WERI-Rb-1 (cell line): Measurements from ENCODE around the gene CALHM6.

Experiments used
- DNase-seq: peaks from one replicate; pipeline ENCODE4 v3.0.0-alpha.2; 2020
- H3K27ac ChIP-seq: fragments of 250-450 bp; sonication (Bioruptor Pico); 2 replicates; pipeline ENCODE4 v1.5.1; 2020; ENCODE audit warnings: mild to moderate bottlenecking, moderate library complexity
- H3K27me3 ChIP-seq: fragments of 250-450 bp; sonication (Bioruptor Pico); 2 replicates; pipeline ENCODE4 v1.5.1; 2021; ENCODE audit warnings: mild to moderate bottlenecking, low read depth, moderate library complexity; ENCODE audit not compliant: insufficient read depth, severe bottlenecking
- H3K36me3 ChIP-seq: fragments of 250-450 bp; sonication (Bioruptor Pico); 2 replicates; pipeline ENCODE4 v1.5.1; 2020; ENCODE audit warnings: mild to moderate bottlenecking, moderate library complexity
- H3K4me3 ChIP-seq: 2 replicates; pipeline ENCODE4 v1.5.1; 2011; ENCODE audit warnings: low read depth, mild to moderate bottlenecking, control low read depth, low read length
- H3K9me3 ChIP-seq: fragments of 250-450 bp; sonication (Bioruptor Pico); 2 replicates; pipeline ENCODE4 v1.5.1; 2021; ENCODE audit warnings: mild to moderate bottlenecking, moderate library complexity; ENCODE audit not compliant: severe bottlenecking
- CTCF ChIP-seq: IDR thresholded peaks from 2 replicates; pipeline ENCODE4 v1.5.1; 2011; ENCODE audit warnings: low read depth, mild to moderate bottlenecking, control low read depth, inconsistent platforms, low read length

The CALHM6 gene

GRCh38 chr6:116438590-116439448, 22.4 kb upstream of the CALHM6 start:
- no peaks in the 10 kb centered on the region for H3K36me3 ChIP-seq
- H3K9me3 ChIP-seq: no peaks in the 10 kb centered on the region
- H3K27ac ChIP-seq: no peak overlapping the region
- no peak for DNase-seq
- H3K4me3 ChIP-seq: no peak overlapping the region
- no peaks in the 10 kb centered on the region for H3K27me3 ChIP-seq
- no peak for TF ChIP-seq CTCF

GRCh38 chr6:116439522-116440051, 21.6 kb upstream of the CALHM6 start:
- no peak for TF ChIP-seq CTCF
- H3K9me3 ChIP-seq: no peaks in the 10 kb centered on the region

GRCh38 chr6:116443105-116443504, 18.1 kb upstream of the CALHM6 start:
- H3K36me3 ChIP-seq: no peaks in the 10 kb centered on the region
- DNase-seq: no peak
- no peak overlapping the region for H3K27ac ChIP-seq
- no peaks in the 10 kb centered on the region for H3K27me3 ChIP-seq
- no peak for TF ChIP-seq CTCF
- no peaks in the 10 kb centered on the region for H3K9me3 ChIP-seq
- no peak overlapping the region for H3K4me3 ChIP-seq

More at GRCh38 chr6:116439522-116440051, 21.6 kb upstream of the CALHM6 start:
- H3K27me3 ChIP-seq: no peaks in the 10 kb centered on the region
- no peak overlapping the region for H3K4me3 ChIP-seq
- H3K27ac ChIP-seq: no peak overlapping the region
- H3K36me3 ChIP-seq: no peaks in the 10 kb centered on the region
- no peak for DNase-seq

- no peak for DNase-seq
- Histone ChIP-seq H3K27ac (no peak overlapping the region), H3K27me3 (no peaks in the 10 kb centered on the region), H3K36me3 (no peaks in the 10 kb centered on the region), H3K9me3 (no peaks in the 10 kb centered on the region), H3K4me3 (no peak overlapping the region)
- TF ChIP-seq CTCF: peak; percentile 55
Observed at GRCh38 chr6:116444092-116444491, 17.1 kb upstream of the CALHM6 start.

GRCh38 chr6:116444575-116444974, 16.6 kb upstream of the CALHM6 start:
- Histone ChIP-seq H3K27ac (no peak overlapping the region), H3K27me3 (no peaks in the 10 kb centered on the region), H3K9me3 (no peaks in the 10 kb centered on the region), H3K4me3 (no peak overlapping the region), H3K36me3 (no peaks in the 10 kb centered on the region)
- no peak for TF ChIP-seq CTCF
- no peak for DNase-seq
